ENCODE measurements around the gene ADI1. TPM values are rescaled to one million over a fixed set of nuclear protein-coding genes. Genes with fewer than 3 reads are reported as not detected.

Gene ADI1
- total and polyA plus RNA-seq, 10 of the 15 experiments (the other 5 are each of a cell fraction or from before 2014, with no cell fraction given), result 4.4 to 78.7 (median 17.2) TPM

DNA sequence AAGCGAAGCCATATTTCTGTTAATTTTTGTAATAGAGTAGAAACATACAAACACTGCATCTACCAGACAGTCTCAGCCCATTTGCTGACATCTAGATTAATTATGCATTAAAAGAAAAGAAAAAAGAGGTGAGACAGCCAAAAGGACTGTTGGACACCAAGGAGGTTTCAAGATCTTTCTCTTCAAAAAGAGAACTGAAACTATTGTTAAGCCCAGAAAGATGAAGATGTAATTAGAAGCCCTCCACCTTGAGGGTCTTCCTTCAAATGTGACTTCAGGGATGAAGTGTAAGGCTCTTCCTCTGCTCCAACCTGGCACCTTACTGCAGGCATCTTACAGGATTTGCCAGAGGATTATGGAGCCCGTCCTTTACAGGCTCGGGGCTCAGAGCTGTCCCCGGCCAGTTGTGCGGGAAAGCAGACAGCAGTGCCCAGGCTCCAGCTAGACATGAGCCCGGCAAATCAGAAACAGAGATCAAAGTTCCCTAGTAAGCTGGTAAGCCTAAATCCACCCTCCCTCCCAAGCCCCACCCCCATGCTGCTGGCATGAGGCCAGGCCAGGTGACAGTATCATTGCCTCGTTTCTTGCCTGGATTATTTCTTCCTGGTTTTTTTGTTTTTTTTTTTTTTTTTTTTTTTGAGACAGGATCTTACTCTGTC lies 38.9 kb downstream of the ADI1 start:
- DNase-seq (ENCODE audit: low read depth, low spot score) (no peak), ATAC-seq (peak; percentile 69), FAIRE-seq (peak; percentile 57)
- no peaks in the 10 kb centered on the region for H4K20me1 ChIP-seq (ENCODE audit: control insufficient read depth, insufficient read depth)
- no peaks in the 10 kb centered on the region for H3K27me3 ChIP-seq (replicated peaks in 1 of 2; ENCODE audit: control insufficient read depth in 2 of 2, insufficient read depth in 2 of 2, low read length in 1 of 2)
- peak overlapping the region; percentile 13; the same call in 1 of the 2 replicates for H3K27ac ChIP-seq (ENCODE audit: control insufficient read depth, insufficient read depth)
- in situ Hi-C loops (cut with MboI) (no loop called here), intact Hi-C loops (cut with micrococcal nuclease; ENCODE audit: unreplicated experiment) (no loop called here)
- SMC1A ChIA-PET (ENCODE audit: uncharacterized antibody, unreplicated experiment), result no interaction called here
- 66% methylated on average over 7 of the region's 7 CpGs for WGBS (ENCODE audit: insufficient coverage, insufficient replicate concordance, low lambda C conversion rate, missing lambda C conversion rate)
- H3K9me3 ChIP-seq (replicated peaks; ENCODE audit: control insufficient read depth, insufficient read depth, low read length), result no peaks in the 10 kb centered on the region
- no peak overlapping the region for H3K4me2 ChIP-seq (ENCODE audit: control insufficient read depth, insufficient read depth)
- TF ChIP-seq HDAC6 (IDR thresholded peaks at IDR 0.05; ENCODE audit: unreplicated experiment), result no peak
- TF ChIP-seq RB1 (IDR thresholded peaks at IDR 0.05; ENCODE audit: borderline replicate concordance), result no peak
- TF ChIP-seq YY1 (IDR thresholded peaks at IDR 0.05; ENCODE audit: low read depth, low read length), result no peak
- TF ChIP-seq IRF4 (IDR thresholded peaks at IDR 0.05; ENCODE audit: low read depth, low read length), result 0 out of 2 replicates have a peak, but pooled peaks have one; percentile 47
- 0 out of 2 replicates have a peak, but pooled peaks have one; percentile 15 for TF ChIP-seq MTA2 (IDR thresholded peaks at IDR 0.05; ENCODE audit: low read depth)
- TF ChIP-seq TCF12 (IDR thresholded peaks at IDR 0.05; ENCODE audit: low read depth, low read length), result no peak
- TF ChIP-seq NFXL1 (IDR thresholded peaks at IDR 0.05; ENCODE audit: borderline replicate concordance), result no peak
- no peak for TF ChIP-seq BMI1 (IDR thresholded peaks at IDR 0.05; ENCODE audit: borderline replicate concordance)
- peak; percentile 90 for TF ChIP-seq SPI1 (IDR thresholded peaks at IDR 0.05; ENCODE audit: borderline replicate concordance, insufficient read depth, low read depth, low read length)
- TF ChIP-seq STAT1 (conservative IDR thresholded peaks at IDR 0.05), result no peak
- no peak for TF ChIP-seq ZNF217 (IDR thresholded peaks at IDR 0.05)
- H3K4me1 ChIP-seq (ENCODE audit: control insufficient read depth, insufficient read depth, low read length), result peaks cover 9% of the 10 kb centered on the region
- H3K36me3 ChIP-seq (ENCODE audit: control insufficient read depth in 2 of 2, insufficient read depth in 2 of 2, low read length in 1 of 2), result peaks cover 6% of the 10 kb centered on the region in 2 experiments
- CTCF ChIA-PET, result interaction anchor here (0.6 to 1.6 kb wide), 2 partner anchors 19 to 172 kb away, joined by 3 to 4 read pairs; no protein-coding TSS in a partner anchor
- RAD21 ChIA-PET (ENCODE audit: unreplicated experiment), result interaction anchor here (0.6 to 1.0 kb wide), 3 partner anchors 99 to 914 kb away, joined by 3 to 4 read pairs (median 3); no protein-coding TSS in a partner anchor
- BruUV-seq (replicated peaks), result no TSS peak
- H2AFZ ChIP-seq (ENCODE audit: control insufficient read depth, low read depth, low read length), result no peak overlapping the region
- H3K79me2 ChIP-seq (ENCODE audit: control insufficient read depth, insufficient read depth, low read length), result no peaks in the 10 kb centered on the region
- no peak overlapping the region for H3K9ac ChIP-seq (ENCODE audit: control insufficient read depth, insufficient read depth, low read length)
- POLR2A ChIA-PET, result no interaction called here
- no peak overlapping the region for H3K4me3 ChIP-seq
